Measurements from ENCODE around the gene TUFT1. TPM values are rescaled to one million over a fixed set of nuclear protein-coding genes. Genes with fewer than 3 reads are reported as not detected.

The TUFT1 gene
- total and polyA plus RNA-seq, 10 of the 15 experiments (the other 5 are each of a cell fraction or from before 2014, with no cell fraction given) = 0.08 to 4.3 (median 3.2) TPM

DNA sequence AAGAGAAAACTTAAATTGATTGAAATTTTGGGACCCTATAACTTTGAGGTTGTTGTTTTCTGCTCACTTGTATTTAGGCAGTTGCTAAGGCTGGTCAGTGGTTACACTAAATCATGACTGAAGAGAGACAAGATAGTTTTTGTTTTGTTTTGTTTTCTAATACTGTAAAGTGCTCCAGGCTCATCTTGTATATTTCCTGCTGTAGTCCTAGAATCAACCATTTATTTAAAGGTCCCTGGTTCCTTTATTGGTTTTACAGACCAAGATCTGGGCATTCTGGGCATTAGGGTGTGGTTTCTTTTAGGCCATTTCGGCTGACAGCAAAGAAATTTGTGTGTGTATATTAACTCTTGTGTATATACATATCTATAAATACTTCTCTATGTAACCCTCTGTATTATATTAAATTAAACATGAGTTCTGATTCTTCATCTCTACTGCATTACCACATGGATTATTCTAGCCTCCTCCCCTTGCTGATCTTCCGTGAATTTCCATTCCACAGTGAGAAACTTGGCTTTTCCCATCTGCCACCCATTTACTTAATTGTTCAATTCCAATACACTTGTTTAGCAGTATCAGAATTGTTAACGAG, 86.7 kb downstream of the TUFT1 start (continued):
- no peak for TF ChIP-seq SREBF1 (IDR thresholded peaks at IDR 0.05; ENCODE audit: low read length)

DNA sequence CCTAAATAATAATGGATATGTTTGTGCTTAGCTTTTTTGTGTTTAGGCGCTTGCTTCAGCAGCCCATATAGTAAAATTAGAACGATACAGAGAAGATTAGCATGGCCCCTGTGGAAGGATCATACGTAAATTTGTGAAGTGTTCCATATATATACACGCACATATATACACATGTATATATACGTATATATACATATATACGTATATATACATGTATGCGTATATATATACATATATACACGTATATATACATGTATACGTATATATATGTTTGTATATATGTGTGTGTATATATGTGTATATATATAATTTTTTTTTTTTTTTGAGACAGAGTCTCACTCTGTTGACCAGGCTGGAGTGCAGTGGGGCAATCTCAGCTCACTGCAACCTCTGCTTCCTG, 89.2 kb downstream of the TUFT1 start:
- FAIRE-seq (no peak), DNase-seq (ENCODE audit: low read depth, low spot score) (no peak), ATAC-seq (no peak)
- CTCF ChIA-PET = interaction anchor here (0.9 to 1.6 kb wide), 3 partner anchors 9 to 207 kb away, joined by 3 to 4 read pairs (median 3); no protein-coding TSS in a partner anchor
- 87% methylated on average over 9 of the region's 9 CpGs for WGBS (ENCODE audit: insufficient coverage, insufficient replicate concordance, low lambda C conversion rate, missing lambda C conversion rate)
- H3K4me3 ChIP-seq = no peak overlapping the region
- no peaks in the 10 kb centered on the region for H4K20me1 ChIP-seq (ENCODE audit: control insufficient read depth, insufficient read depth)
- SMC1A ChIA-PET (ENCODE audit: uncharacterized antibody, unreplicated experiment) = no interaction called here
- no peaks in the 10 kb centered on the region for H3K27me3 ChIP-seq (replicated peaks in 1 of 2; ENCODE audit: control insufficient read depth in 2 of 2, insufficient read depth in 2 of 2, low read length in 1 of 2)
- no peaks in the 10 kb centered on the region; the same call in 1 of the 2 replicates for H3K79me2 ChIP-seq (ENCODE audit: control insufficient read depth, insufficient read depth, low read length)
- no peak overlapping the region for H2AFZ ChIP-seq (ENCODE audit: control insufficient read depth, low read depth, low read length)
- H3K27ac ChIP-seq (ENCODE audit: control insufficient read depth, insufficient read depth) = no peak overlapping the region
- no peaks in the 10 kb centered on the region for H3K36me3 ChIP-seq (ENCODE audit: control insufficient read depth in 2 of 2, insufficient read depth in 2 of 2, low read length in 1 of 2)
- POLR2A ChIA-PET = interaction anchor here (1.4 kb wide), 1 partner anchor 17 kb away, joined by 3 read pairs; the partner anchor contains the start of gene SNX27
- H3K4me2 ChIP-seq (ENCODE audit: control insufficient read depth, insufficient read depth) = no peak overlapping the region
- H3K4me1 ChIP-seq (ENCODE audit: control insufficient read depth, insufficient read depth, low read length) = no peaks in the 10 kb centered on the region
- intact Hi-C loops (cut with micrococcal nuclease; ENCODE audit: unreplicated experiment) = no loop called here
- TF ChIP-seq RAD21 (IDR thresholded peaks at IDR 0.05; ENCODE audit: insufficient read depth, low read depth, low read length) = no peak
- no peak for TF ChIP-seq TARDBP (IDR thresholded peaks at IDR 0.05; ENCODE audit: borderline replicate concordance)
- TF ChIP-seq HCFC1 (IDR thresholded peaks at IDR 0.05; ENCODE audit: low read length) = no peak
- H3K9me3 ChIP-seq (replicated peaks; ENCODE audit: control insufficient read depth, insufficient read depth, low read length) = no peaks in the 10 kb centered on the region
- in situ Hi-C loops (cut with MboI) = no loop called here
- no peak overlapping the region for H3K9ac ChIP-seq (ENCODE audit: control insufficient read depth, insufficient read depth, low read length)
- RAD21 ChIA-PET (ENCODE audit: unreplicated experiment) = no interaction called here
- no TSS peak for BruUV-seq (replicated peaks)

MicroRNAs within 50 kb of the gene (microRNA counts, 767-probe panel; counts per million panel counts)
- microRNA hsa-miR-554 = 1,244 counts per million, percentile 41 among the panel's probes with 10 or more counts

Small RNAs within 50 kb of the gene (microRNA-seq; reads per million reads assigned to microRNA genes)
- not detected for gene MIR554

Small RNAs within 50 kb of the gene (small RNA-seq; reads per million reads assigned to genes)
- gene MIR554 (not detected), gene RF00405 (not detected), gene RNU6-1062P (not detected)

Other genes with a start within 250 kb of the TUFT1 start
Only the 7 nearest of the 10 such genes appear.
- gene SELENBP1, start 167.6 kb upstream of the TUFT1 start, total RNA-seq (2014; rRNA removed) = not detected in 2 replicates
- not detected in 2 replicates for gene SELENBP1, start 167.6 kb upstream of the TUFT1 start, total RNA-seq (2014; rRNA removed; fragmentation: Illumina TruSeq; extraction: Trizol)
- 0.41 and 0.45 TPM in 2 replicates for gene SELENBP1, start 167.6 kb upstream of the TUFT1 start, total RNA-seq (2021)
- gene SELENBP1, start 167.6 kb upstream of the TUFT1 start, polyA plus RNA-seq (2011; rRNA removed) = not detected in 2 replicates
- not detected in 2 replicates for gene SELENBP1, start 167.6 kb upstream of the TUFT1 start, polyA plus RNA-seq (2014; fragmentation: Illumina TruSeq; extraction: Trizol)
- not detected for gene SELENBP1, start 167.6 kb upstream of the TUFT1 start, polyA plus RNA-seq (2014; fragmentation: Nextera tagmentation; extraction: Ambion mirVana)
- not detected in 2 replicates for gene SELENBP1, start 167.6 kb upstream of the TUFT1 start, polyA plus RNA-seq (2014; rRNA removed)
- gene SELENBP1, start 167.6 kb upstream of the TUFT1 start, polyA plus RNA-seq (2016; fragmentation: Nextera tagmentation; extraction: Ambion mirVana) = not detected
- gene PSMB4, start 140.7 kb upstream of the TUFT1 start, total RNA-seq (2014; rRNA removed) = 423 and 434 TPM in 2 replicates
- 316 and 317 TPM in 2 replicates for gene PSMB4, start 140.7 kb upstream of the TUFT1 start, total RNA-seq (2014; rRNA removed; fragmentation: Illumina TruSeq; extraction: Trizol)
- 348 and 359 TPM in 2 replicates for gene PSMB4, start 140.7 kb upstream of the TUFT1 start, total RNA-seq (2021)
- 278 and 418 TPM in 2 replicates for gene PSMB4, start 140.7 kb upstream of the TUFT1 start, polyA plus RNA-seq (2011; rRNA removed)
- gene PSMB4, start 140.7 kb upstream of the TUFT1 start, polyA plus RNA-seq (2014; fragmentation: Illumina TruSeq; extraction: Trizol) = 285 and 429 TPM in 2 replicates
- 100 to 1,000 TPM; 508 to 610 TPM for gene PSMB4, start 140.7 kb upstream of the TUFT1 start, polyA plus RNA-seq (2014; fragmentation: Nextera tagmentation; extraction: Ambion mirVana)
- gene PSMB4, start 140.7 kb upstream of the TUFT1 start, polyA plus RNA-seq (2014; rRNA removed) = 538 and 552 TPM in 2 replicates
- 100 to 1,000 TPM; 278 to 296 TPM for gene PSMB4, start 140.7 kb upstream of the TUFT1 start, polyA plus RNA-seq (2016; fragmentation: Nextera tagmentation; extraction: Ambion mirVana)
- 32.5 and 33.0 TPM in 2 replicates for gene POGZ, start 80.8 kb upstream of the TUFT1 start, total RNA-seq (2014; rRNA removed)
- 39.1 and 44.9 TPM in 2 replicates for gene POGZ, start 80.8 kb upstream of the TUFT1 start, total RNA-seq (2014; rRNA removed; fragmentation: Illumina TruSeq; extraction: Trizol)
- gene POGZ, start 80.8 kb upstream of the TUFT1 start, total RNA-seq (2021) = 80.6 and 84.4 TPM in 2 replicates
- 41.2 and 62.2 TPM in 2 replicates for gene POGZ, start 80.8 kb upstream of the TUFT1 start, polyA plus RNA-seq (2011; rRNA removed)
- gene POGZ, start 80.8 kb upstream of the TUFT1 start, polyA plus RNA-seq (2014; fragmentation: Illumina TruSeq; extraction: Trizol) = 64.4 and 74.5 TPM in 2 replicates
- gene POGZ, start 80.8 kb upstream of the TUFT1 start, polyA plus RNA-seq (2014; fragmentation: Nextera tagmentation; extraction: Ambion mirVana) = 10 to 100 TPM; 11.3 to 26.9 TPM
- 46.8 and 47.4 TPM in 2 replicates for gene POGZ, start 80.8 kb upstream of the TUFT1 start, polyA plus RNA-seq (2014; rRNA removed)
- 10 to 100 TPM; 13.3 to 19.6 TPM for gene POGZ, start 80.8 kb upstream of the TUFT1 start, polyA plus RNA-seq (2016; fragmentation: Nextera tagmentation; extraction: Ambion mirVana)
- 2.9 and 3.9 TPM in 2 replicates for gene CGN, start 28.9 kb upstream of the TUFT1 start, total RNA-seq (2014; rRNA removed)
- gene CGN, start 28.9 kb upstream of the TUFT1 start, total RNA-seq (2014; rRNA removed; fragmentation: Illumina TruSeq; extraction: Trizol) = 2.7 and 3.0 TPM in 2 replicates
- 6.5 and 6.6 TPM in 2 replicates for gene CGN, start 28.9 kb upstream of the TUFT1 start, total RNA-seq (2021)
- gene CGN, start 28.9 kb upstream of the TUFT1 start, polyA plus RNA-seq (2011; rRNA removed) = 0.11 and 0.20 TPM in 2 replicates
- gene CGN, start 28.9 kb upstream of the TUFT1 start, polyA plus RNA-seq (2014; fragmentation: Illumina TruSeq; extraction: Trizol) = 6.0 and 6.5 TPM in 2 replicates
- gene CGN, start 28.9 kb upstream of the TUFT1 start, polyA plus RNA-seq (2014; fragmentation: Nextera tagmentation; extraction: Ambion mirVana) = 1 to 10 TPM in 1 of 2 experiments, under 1 TPM in 1; 0.47 to 1.8 TPM
- 3.8 and 3.9 TPM in 2 replicates for gene CGN, start 28.9 kb upstream of the TUFT1 start, polyA plus RNA-seq (2014; rRNA removed)
- 1 to 10 TPM; 4.1 to 5.0 TPM for gene CGN, start 28.9 kb upstream of the TUFT1 start, polyA plus RNA-seq (2016; fragmentation: Nextera tagmentation; extraction: Ambion mirVana)
- 12.5 and 13.5 TPM in 2 replicates for gene SNX27, start 71.7 kb downstream of the TUFT1 start, total RNA-seq (2014; rRNA removed)
- gene SNX27, start 71.7 kb downstream of the TUFT1 start, total RNA-seq (2014; rRNA removed; fragmentation: Illumina TruSeq; extraction: Trizol) = 12.4 and 12.9 TPM in 2 replicates
- gene SNX27, start 71.7 kb downstream of the TUFT1 start, total RNA-seq (2021) = 20.8 and 21.8 TPM in 2 replicates
- gene SNX27, start 71.7 kb downstream of the TUFT1 start, polyA plus RNA-seq (2011; rRNA removed) = 12.5 and 15.1 TPM in 2 replicates
- 8.4 and 9.8 TPM in 2 replicates for gene SNX27, start 71.7 kb downstream of the TUFT1 start, polyA plus RNA-seq (2014; fragmentation: Illumina TruSeq; extraction: Trizol)
- gene SNX27, start 71.7 kb downstream of the TUFT1 start, polyA plus RNA-seq (2014; fragmentation: Nextera tagmentation; extraction: Ambion mirVana) = 1 to 10 TPM; 3.8 to 3.9 TPM
- 9.0 and 10.0 TPM in 2 replicates for gene SNX27, start 71.7 kb downstream of the TUFT1 start, polyA plus RNA-seq (2014; rRNA removed)
- gene SNX27, start 71.7 kb downstream of the TUFT1 start, polyA plus RNA-seq (2016; fragmentation: Nextera tagmentation; extraction: Ambion mirVana) = 10 to 100 TPM; 18.5 to 20.0 TPM
- not detected in 2 replicates for gene CELF3, start 176.5 kb downstream of the TUFT1 start, total RNA-seq (2014; rRNA removed)
- gene CELF3, start 176.5 kb downstream of the TUFT1 start, total RNA-seq (2014; rRNA removed; fragmentation: Illumina TruSeq; extraction: Trizol) = not detected in 2 replicates
- gene CELF3, start 176.5 kb downstream of the TUFT1 start, total RNA-seq (2021) = not detected in 2 replicates
- gene CELF3, start 176.5 kb downstream of the TUFT1 start, polyA plus RNA-seq (2011; rRNA removed) = not detected in 2 replicates
- gene CELF3, start 176.5 kb downstream of the TUFT1 start, polyA plus RNA-seq (2014; fragmentation: Illumina TruSeq; extraction: Trizol) = not detected in 2 replicates
- not detected for gene CELF3, start 176.5 kb downstream of the TUFT1 start, polyA plus RNA-seq (2014; fragmentation: Nextera tagmentation; extraction: Ambion mirVana)
- not detected in 2 replicates for gene CELF3, start 176.5 kb downstream of the TUFT1 start, polyA plus RNA-seq (2014; rRNA removed)
- gene CELF3, start 176.5 kb downstream of the TUFT1 start, polyA plus RNA-seq (2016; fragmentation: Nextera tagmentation; extraction: Ambion mirVana) = under 1 TPM in 1 of 2 experiments, not detected in 1; 0.09 TPM
- not detected in 2 replicates for gene RIIAD1, start 181.2 kb downstream of the TUFT1 start, total RNA-seq (2014; rRNA removed)
- gene RIIAD1, start 181.2 kb downstream of the TUFT1 start, total RNA-seq (2014; rRNA removed; fragmentation: Illumina TruSeq; extraction: Trizol) = not detected in 2 replicates
- not detected in 2 replicates for gene RIIAD1, start 181.2 kb downstream of the TUFT1 start, total RNA-seq (2021)
- not detected in 2 replicates for gene RIIAD1, start 181.2 kb downstream of the TUFT1 start, polyA plus RNA-seq (2011; rRNA removed)
- gene RIIAD1, start 181.2 kb downstream of the TUFT1 start, polyA plus RNA-seq (2014; fragmentation: Illumina TruSeq; extraction: Trizol) = not detected in 2 replicates
- gene RIIAD1, start 181.2 kb downstream of the TUFT1 start, polyA plus RNA-seq (2014; fragmentation: Nextera tagmentation; extraction: Ambion mirVana) = not detected
- not detected in 2 replicates for gene RIIAD1, start 181.2 kb downstream of the TUFT1 start, polyA plus RNA-seq (2014; rRNA removed)
- not detected for gene RIIAD1, start 181.2 kb downstream of the TUFT1 start, polyA plus RNA-seq (2016; fragmentation: Nextera tagmentation; extraction: Ambion mirVana)

All from GM12878 (cell line).